Prostate gland (tissue), 2 donors: ENCODE measurements around the gene LNPK.
"Not testable (repeated sequence)": the region's sequence is repeated elsewhere in the genome, so short reads cannot be mapped to it uniquely, and the experiment has no call there.

Source experiments
- POLR2AphosphoS5 ChIP-seq: sonication (generic); formaldehyde crosslinking; IDR thresholded peaks from one replicate; pipeline ENCODE4 v1.6.1; 2017; ENCODE audit warnings: antibody characterized with exemption
- TF ChIP-seq, protein P1 (sequence below), 4 experiments: fragments of 200-600 bp in 2 of 4; fragments of 450-650 bp in 2 of 4; sonication (generic) in 2 of 4; IDR thresholded peaks; 1 replicate in 3 of 4; 2 replicates in 1 of 4; pipeline ENCODE4 v1.5.1; 2016 to 2019; ENCODE audit warnings: antibody characterized with exemption in 4 of 4, mild to moderate bottlenecking in 2 of 4, moderate library complexity in 2 of 4

DNA sequence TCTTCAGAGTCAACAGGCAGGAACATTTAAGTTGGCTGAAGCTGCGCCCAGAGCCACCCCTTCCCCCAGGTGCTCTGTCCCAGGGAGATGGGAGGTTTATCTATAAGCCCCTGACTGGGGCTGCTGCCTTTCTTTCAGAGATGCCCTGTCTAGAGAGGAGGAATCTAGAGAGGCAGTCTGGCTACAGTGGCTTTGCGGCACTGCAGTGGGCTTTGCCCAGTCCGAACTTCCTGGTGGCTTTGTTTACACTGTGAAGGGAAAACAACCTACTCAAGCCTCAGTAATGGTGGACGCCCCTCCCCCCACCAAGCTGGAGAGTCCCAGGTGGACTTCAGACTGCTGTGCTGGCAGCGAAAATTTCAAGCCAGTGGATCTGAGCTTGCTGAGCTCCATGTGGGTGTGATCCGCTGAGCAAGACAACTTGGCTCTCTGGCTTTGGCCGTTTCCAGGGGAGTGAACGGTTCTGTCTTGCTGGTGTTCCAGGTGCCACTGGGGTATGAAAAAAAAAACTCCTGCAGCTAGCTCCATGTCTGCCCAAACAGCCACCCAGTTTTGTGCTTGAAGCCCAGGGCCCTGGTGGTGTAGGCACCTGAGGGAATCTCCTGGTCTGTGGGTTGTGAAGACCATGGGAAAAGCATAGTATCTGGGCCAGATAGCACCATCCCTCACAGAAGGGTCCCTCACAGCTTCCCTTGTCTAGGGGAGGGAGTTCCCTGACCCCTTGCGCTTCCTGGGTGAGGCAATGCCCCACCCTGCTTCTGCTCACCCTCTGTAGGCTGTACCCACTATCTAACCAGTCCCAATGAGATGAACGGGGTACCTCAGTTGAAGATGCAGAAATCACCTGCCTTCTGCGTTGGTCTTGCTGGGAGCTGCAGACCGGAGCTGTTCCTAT lies 88.0 kb downstream of the LNPK start:
- TF ChIP-seq POLR2AphosphoS5: not testable (repeated sequence)
- TF ChIP-seq, protein P1, sequence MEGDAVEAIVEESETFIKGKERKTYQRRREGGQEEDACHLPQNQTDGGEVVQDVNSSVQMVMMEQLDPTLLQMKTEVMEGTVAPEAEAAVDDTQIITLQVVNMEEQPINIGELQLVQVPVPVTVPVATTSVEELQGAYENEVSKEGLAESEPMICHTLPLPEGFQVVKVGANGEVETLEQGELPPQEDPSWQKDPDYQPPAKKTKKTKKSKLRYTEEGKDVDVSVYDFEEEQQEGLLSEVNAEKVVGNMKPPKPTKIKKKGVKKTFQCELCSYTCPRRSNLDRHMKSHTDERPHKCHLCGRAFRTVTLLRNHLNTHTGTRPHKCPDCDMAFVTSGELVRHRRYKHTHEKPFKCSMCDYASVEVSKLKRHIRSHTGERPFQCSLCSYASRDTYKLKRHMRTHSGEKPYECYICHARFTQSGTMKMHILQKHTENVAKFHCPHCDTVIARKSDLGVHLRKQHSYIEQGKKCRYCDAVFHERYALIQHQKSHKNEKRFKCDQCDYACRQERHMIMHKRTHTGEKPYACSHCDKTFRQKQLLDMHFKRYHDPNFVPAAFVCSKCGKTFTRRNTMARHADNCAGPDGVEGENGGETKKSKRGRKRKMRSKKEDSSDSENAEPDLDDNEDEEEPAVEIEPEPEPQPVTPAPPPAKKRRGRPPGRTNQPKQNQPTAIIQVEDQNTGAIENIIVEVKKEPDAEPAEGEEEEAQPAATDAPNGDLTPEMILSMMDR (IDR thresholded peaks at IDR 0.05): not testable (repeated sequence)
